ENCODE results near the gene CAD. TPM values are rescaled to one million over a fixed set of nuclear protein-coding genes. Genes with fewer than 3 reads are reported as not detected.

The CAD gene
- total RNA-seq, 3 donors from 2014 or later, result 15.5 to 33.4 (median 17.3) TPM

- no peak for DNase-seq (ENCODE audit: low spot score in 2 of 2)
- H3K36me3 ChIP-seq, result no peaks in the 10 kb centered on the region
- TF ChIP-seq, protein P1, sequence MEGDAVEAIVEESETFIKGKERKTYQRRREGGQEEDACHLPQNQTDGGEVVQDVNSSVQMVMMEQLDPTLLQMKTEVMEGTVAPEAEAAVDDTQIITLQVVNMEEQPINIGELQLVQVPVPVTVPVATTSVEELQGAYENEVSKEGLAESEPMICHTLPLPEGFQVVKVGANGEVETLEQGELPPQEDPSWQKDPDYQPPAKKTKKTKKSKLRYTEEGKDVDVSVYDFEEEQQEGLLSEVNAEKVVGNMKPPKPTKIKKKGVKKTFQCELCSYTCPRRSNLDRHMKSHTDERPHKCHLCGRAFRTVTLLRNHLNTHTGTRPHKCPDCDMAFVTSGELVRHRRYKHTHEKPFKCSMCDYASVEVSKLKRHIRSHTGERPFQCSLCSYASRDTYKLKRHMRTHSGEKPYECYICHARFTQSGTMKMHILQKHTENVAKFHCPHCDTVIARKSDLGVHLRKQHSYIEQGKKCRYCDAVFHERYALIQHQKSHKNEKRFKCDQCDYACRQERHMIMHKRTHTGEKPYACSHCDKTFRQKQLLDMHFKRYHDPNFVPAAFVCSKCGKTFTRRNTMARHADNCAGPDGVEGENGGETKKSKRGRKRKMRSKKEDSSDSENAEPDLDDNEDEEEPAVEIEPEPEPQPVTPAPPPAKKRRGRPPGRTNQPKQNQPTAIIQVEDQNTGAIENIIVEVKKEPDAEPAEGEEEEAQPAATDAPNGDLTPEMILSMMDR (IDR thresholded peaks at IDR 0.05), result no peak
- no peak for TF ChIP-seq POLR2A (IDR thresholded peaks at IDR 0.05)
- no peak for TF ChIP-seq POLR2AphosphoS5 (IDR thresholded peaks at IDR 0.05)
- intact Hi-C loops (cut with DNase I; ENCODE audit: low total_unique reads), result no loop called here
- H3K4me1 ChIP-seq, result no peaks in the 10 kb centered on the region
- H3K27ac ChIP-seq, result no peak overlapping the region
- no peaks in the 10 kb centered on the region for H3K27me3 ChIP-seq
- H3K4me3 ChIP-seq, result no peak overlapping the region
- H3K9me3 ChIP-seq, result no peaks in the 10 kb centered on the region
Measured at GRCh38 chr2:27282892-27283291, 65.7 kb downstream of the CAD start.

GRCh38 chr2:27284996-27285395 is 67.8 kb downstream of the CAD start:
- Histone ChIP-seq H3K36me3 (no peaks in the 10 kb centered on the region), H3K4me1 (no peaks in the 10 kb centered on the region), H3K4me3 (no peak overlapping the region), H3K27ac (no peak overlapping the region), H3K9me3 (no peaks in the 10 kb centered on the region), H3K27me3 (no peaks in the 10 kb centered on the region)
- DNase-seq (ENCODE audit: low spot score in 2 of 2), result no peak
- intact Hi-C loops (cut with DNase I; ENCODE audit: low total_unique reads), result no loop called here
- TF ChIP-seq POLR2A (IDR thresholded peaks at IDR 0.05) (no peak), POLR2AphosphoS5 (IDR thresholded peaks at IDR 0.05) (no peak)
- TF ChIP-seq, protein P1 (IDR thresholded peaks at IDR 0.05), result no peak

DNA sequence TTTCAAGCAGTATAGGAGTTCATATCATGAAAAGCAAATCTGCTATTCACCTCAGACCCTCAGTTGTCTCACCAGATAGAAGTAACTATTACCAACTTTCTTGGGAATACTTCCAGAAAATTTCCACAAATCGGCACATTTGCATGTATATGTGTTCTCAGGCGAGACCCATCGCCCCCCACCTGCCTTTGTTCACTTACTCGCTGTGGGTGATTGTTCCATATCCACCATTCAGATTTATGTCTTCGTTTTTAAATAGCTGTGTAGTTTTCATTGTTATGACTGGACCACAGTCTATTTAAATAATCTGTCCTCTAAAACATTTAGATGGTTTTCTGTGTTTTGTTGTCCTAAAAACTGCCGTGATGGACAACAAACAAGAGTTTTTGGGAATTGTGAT is 68.3 kb downstream of the CAD start:
- H3K27ac ChIP-seq, result no peak overlapping the region
- intact Hi-C loops (cut with DNase I; ENCODE audit: low total_unique reads), result no loop called here
- H3K9me3 ChIP-seq, result no peaks in the 10 kb centered on the region
- TF ChIP-seq, protein P1 (IDR thresholded peaks at IDR 0.05), result no peak
- TF ChIP-seq POLR2AphosphoS5 (IDR thresholded peaks at IDR 0.05), result no peak
- TF ChIP-seq POLR2A (IDR thresholded peaks at IDR 0.05), result no peak
- H3K36me3 ChIP-seq, result no peaks in the 10 kb centered on the region
- H3K4me3 ChIP-seq, result no peak overlapping the region
- DNase-seq (ENCODE audit: low spot score in 2 of 2), result no peak
- H3K27me3 ChIP-seq, result no peaks in the 10 kb centered on the region
- no peaks in the 10 kb centered on the region for H3K4me1 ChIP-seq

- intact Hi-C loops (cut with DNase I; ENCODE audit: low total_unique reads), result no loop called here
- Histone ChIP-seq H3K36me3 (no peaks in the 10 kb centered on the region), H3K4me3 (no peak overlapping the region), H3K9me3 (no peaks in the 10 kb centered on the region), H3K27me3 (no peaks in the 10 kb centered on the region), H3K4me1 (no peaks in the 10 kb centered on the region), H3K27ac (no peak overlapping the region)
- no peak for TF ChIP-seq POLR2A (IDR thresholded peaks at IDR 0.05)
- TF ChIP-seq POLR2AphosphoS5 (IDR thresholded peaks at IDR 0.05), result no peak
- TF ChIP-seq, protein P1 (IDR thresholded peaks at IDR 0.05), result no peak
- no peak for DNase-seq (ENCODE audit: low spot score in 2 of 2)
Measured at GRCh38 chr2:27288610-27289009, 71.4 kb downstream of the CAD start.

DNA sequence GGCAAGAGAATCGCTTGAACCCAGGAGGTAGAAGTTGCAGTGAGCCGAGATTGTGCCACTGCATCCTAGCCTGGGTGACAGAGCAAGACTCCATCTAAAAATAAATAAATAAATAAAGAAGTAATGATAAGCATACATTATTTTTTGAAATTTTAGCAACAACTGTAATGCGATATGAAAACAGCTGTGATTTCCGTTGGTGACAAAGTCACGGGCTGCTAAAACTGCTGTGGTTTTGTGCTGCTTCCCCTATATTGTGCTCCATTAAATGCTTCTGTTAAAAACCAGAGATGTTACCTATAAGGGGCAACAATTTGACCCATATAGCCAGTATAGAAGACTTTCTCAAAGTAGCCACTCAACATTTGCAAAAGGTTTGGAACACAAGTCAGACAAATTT is 73.4 kb downstream of the CAD start:
- DNase-seq (ENCODE audit: low spot score in 2 of 2), result no peak
- H3K4me1 ChIP-seq, result no peaks in the 10 kb centered on the region
- H3K27ac ChIP-seq, result no peak overlapping the region
- H3K4me3 ChIP-seq, result no peak overlapping the region
- TF ChIP-seq, protein P1 (IDR thresholded peaks at IDR 0.05), result no peak
- TF ChIP-seq POLR2A (IDR thresholded peaks at IDR 0.05) (no peak), POLR2AphosphoS5 (IDR thresholded peaks at IDR 0.05) (no peak)
- H3K27me3 ChIP-seq, result no peaks in the 10 kb centered on the region
- no peaks in the 10 kb centered on the region for H3K9me3 ChIP-seq
- H3K36me3 ChIP-seq, result no peaks in the 10 kb centered on the region
- intact Hi-C loops (cut with DNase I; ENCODE audit: low total_unique reads), result no loop called here
